Measurements from ENCODE around the gene DNALI1. TPM values are rescaled to one million over a fixed set of nuclear protein-coding genes. Genes with fewer than 3 reads are reported as not detected.

Gene DNALI1
- total and polyA plus RNA-seq, 10 of the 15 experiments (the other 5 are each of a cell fraction or from before 2014, with no cell fraction given): 0.03 to 0.13 (median 0.05) TPM; not detected in 7

DNA sequence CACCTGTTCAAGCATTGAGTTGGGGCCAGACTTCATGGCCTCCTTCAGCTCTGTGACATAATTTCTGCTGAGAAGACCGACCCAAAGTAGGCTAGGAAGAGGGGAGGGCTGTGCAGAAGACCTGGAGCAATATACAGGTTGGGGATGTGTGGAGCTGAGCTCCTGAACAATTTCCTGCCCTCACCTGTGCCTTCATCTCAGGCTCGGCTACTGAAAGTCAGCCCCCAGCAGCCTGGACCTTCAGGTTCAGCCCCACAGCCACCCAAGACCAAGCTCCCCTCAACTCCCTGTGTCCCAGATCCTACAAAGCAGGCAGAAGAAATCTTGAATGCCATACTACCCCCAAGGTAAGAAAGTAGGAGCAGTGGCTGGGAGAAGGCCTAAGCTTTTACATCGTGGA is 662 bp downstream of the DNALI1 start (continued):
- TF ChIP-seq MEF2B (IDR thresholded peaks at IDR 0.05; ENCODE audit: partially characterized antibody, poor library complexity, severe bottlenecking) (no peak), TAF1 (IDR thresholded peaks at IDR 0.05; ENCODE audit: borderline replicate concordance, low read depth, low read length) (no peak), ASH2L (IDR thresholded peaks at IDR 0.05; ENCODE audit: borderline replicate concordance, low read depth) (no peak), FOXM1 (IDR thresholded peaks at IDR 0.05; ENCODE audit: low read depth, low read length) (no peak)
- TF ChIP-seq, protein P1, sequence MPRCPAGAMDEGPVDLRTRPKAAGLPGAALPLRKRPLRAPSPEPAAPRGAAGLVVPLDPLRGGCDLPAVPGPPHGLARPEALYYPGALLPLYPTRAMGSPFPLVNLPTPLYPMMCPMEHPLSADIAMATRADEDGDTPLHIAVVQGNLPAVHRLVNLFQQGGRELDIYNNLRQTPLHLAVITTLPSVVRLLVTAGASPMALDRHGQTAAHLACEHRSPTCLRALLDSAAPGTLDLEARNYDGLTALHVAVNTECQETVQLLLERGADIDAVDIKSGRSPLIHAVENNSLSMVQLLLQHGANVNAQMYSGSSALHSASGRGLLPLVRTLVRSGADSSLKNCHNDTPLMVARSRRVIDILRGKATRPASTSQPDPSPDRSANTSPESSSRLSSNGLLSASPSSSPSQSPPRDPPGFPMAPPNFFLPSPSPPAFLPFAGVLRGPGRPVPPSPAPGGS (IDR thresholded peaks at IDR 0.05; ENCODE audit: borderline replicate concordance, insufficient read depth, low read depth, low read length, poor library complexity, severe bottlenecking): no peak
- TF ChIP-seq, protein P2, sequence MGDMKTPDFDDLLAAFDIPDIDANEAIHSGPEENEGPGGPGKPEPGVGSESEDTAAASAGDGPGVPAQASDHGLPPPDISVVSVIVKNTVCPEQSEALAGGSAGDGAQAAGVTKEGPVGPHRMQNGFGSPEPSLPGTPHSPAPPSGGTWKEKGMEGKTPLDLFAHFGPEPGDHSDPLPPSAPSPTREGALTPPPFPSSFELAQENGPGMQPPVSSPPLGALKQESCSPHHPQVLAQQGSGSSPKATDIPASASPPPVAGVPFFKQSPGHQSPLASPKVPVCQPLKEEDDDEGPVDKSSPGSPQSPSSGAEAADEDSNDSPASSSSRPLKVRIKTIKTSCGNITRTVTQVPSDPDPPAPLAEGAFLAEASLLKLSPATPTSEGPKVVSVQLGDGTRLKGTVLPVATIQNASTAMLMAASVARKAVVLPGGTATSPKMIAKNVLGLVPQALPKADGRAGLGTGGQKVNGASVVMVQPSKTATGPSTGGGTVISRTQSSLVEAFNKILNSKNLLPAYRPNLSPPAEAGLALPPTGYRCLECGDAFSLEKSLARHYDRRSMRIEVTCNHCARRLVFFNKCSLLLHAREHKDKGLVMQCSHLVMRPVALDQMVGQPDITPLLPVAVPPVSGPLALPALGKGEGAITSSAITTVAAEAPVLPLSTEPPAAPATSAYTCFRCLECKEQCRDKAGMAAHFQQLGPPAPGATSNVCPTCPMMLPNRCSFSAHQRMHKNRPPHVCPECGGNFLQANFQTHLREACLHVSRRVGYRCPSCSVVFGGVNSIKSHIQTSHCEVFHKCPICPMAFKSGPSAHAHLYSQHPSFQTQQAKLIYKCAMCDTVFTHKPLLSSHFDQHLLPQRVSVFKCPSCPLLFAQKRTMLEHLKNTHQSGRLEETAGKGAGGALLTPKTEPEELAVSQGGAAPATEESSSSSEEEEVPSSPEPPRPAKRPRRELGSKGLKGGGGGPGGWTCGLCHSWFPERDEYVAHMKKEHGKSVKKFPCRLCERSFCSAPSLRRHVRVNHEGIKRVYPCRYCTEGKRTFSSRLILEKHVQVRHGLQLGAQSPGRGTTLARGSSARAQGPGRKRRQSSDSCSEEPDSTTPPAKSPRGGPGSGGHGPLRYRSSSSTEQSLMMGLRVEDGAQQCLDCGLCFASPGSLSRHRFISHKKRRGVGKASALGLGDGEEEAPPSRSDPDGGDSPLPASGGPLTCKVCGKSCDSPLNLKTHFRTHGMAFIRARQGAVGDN (IDR thresholded peaks at IDR 0.05): no peak

DNA sequence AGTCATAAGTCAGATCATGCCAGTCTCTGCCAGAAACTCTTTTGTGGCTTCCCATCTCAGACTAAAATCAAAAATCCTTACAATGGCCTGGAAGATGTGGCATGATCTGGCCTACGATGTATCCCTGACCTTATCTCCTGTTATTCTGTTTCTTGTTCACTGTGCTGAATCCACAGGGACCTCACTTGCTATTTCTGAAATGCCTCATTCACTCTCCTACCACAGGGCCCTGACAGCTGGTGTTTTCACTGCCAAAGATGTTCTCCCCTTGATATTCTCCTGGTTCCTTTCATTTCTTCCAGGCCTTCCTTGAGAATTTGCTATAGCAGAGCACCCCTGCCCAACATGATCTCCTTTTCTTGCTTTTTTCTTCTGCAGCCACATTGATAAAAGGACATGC is 1.7 kb downstream of the DNALI1 start:
- WGBS (ENCODE audit: insufficient coverage, insufficient replicate concordance, low lambda C conversion rate, missing lambda C conversion rate): 5% methylated on average over 1 of the region's 1 CpG
- Histone ChIP-seq H3K4me1 (ENCODE audit: control insufficient read depth, insufficient read depth, low read length) (0 out of 2 replicates have a peak, but pooled peaks cover 2% of the 10 kb centered on the region), H3K27ac (ENCODE audit: control insufficient read depth, insufficient read depth) (no peak overlapping the region), H3K4me3 (no peak overlapping the region), H3K4me2 (ENCODE audit: control insufficient read depth, insufficient read depth) (no peak overlapping the region), H3K36me3 (ENCODE audit: control insufficient read depth in 2 of 2, insufficient read depth in 2 of 2, low read length in 1 of 2) (no peaks in the 10 kb centered on the region; a peak in 2 of 4 replicates), H3K9me3 (replicated peaks; ENCODE audit: control insufficient read depth, insufficient read depth, low read length) (peaks cover 2% of the 10 kb centered on the region; the same call in 1 of the 3 replicates), H4K20me1 (ENCODE audit: control insufficient read depth, insufficient read depth) (no peaks in the 10 kb centered on the region), H3K27me3 (replicated peaks in 1 of 2; ENCODE audit: control insufficient read depth in 2 of 2, insufficient read depth in 2 of 2, low read length in 1 of 2) (no peaks in the 10 kb centered on the region), H3K9ac (ENCODE audit: control insufficient read depth, insufficient read depth, low read length) (no peak overlapping the region), H3K79me2 (ENCODE audit: control insufficient read depth, insufficient read depth, low read length) (peaks cover 7% of the 10 kb centered on the region), H2AFZ (ENCODE audit: control insufficient read depth, low read depth, low read length) (no peak overlapping the region)
- ChIA-PET SMC1A (ENCODE audit: uncharacterized antibody, unreplicated experiment) (no interaction called here), POLR2A (no interaction called here), RAD21 (ENCODE audit: unreplicated experiment) (no interaction called here), CTCF (interaction anchor here (2.9 kb wide), 1 partner anchor 123 kb away, joined by 11 read pairs; no protein-coding TSS in a partner anchor)
- no TSS peak for BruUV-seq (replicated peaks)
- ATAC-seq (no peak), DNase-seq (ENCODE audit: low read depth, low spot score) (no peak), FAIRE-seq (no peak)
- intact Hi-C loops (cut with micrococcal nuclease; ENCODE audit: unreplicated experiment) (no loop called here), in situ Hi-C loops (cut with MboI) (loop anchor here (5.0 kb wide), 1 partner anchor 124 kb away; no protein-coding TSS in a partner anchor)
- TF ChIP-seq ZSCAN29 (IDR thresholded peaks at IDR 0.05) (no peak), SP1 (IDR thresholded peaks at IDR 0.05; ENCODE audit: low read depth, low read length) (no peak), CHD2 (IDR thresholded peaks at IDR 0.05; ENCODE audit: borderline replicate concordance, low read depth, low read length) (no peak), HCFC1 (IDR thresholded peaks at IDR 0.05; ENCODE audit: low read length) (no peak), SMAD1 (IDR thresholded peaks at IDR 0.05; ENCODE audit: low read depth, partially characterized antibody) (no peak), CEBPB (IDR thresholded peaks at IDR 0.05; ENCODE audit: borderline replicate concordance in 1 of 2, low read depth in 2 of 2, low read length in 2 of 2) (no peak)
- TF ChIP-seq, protein P3, sequence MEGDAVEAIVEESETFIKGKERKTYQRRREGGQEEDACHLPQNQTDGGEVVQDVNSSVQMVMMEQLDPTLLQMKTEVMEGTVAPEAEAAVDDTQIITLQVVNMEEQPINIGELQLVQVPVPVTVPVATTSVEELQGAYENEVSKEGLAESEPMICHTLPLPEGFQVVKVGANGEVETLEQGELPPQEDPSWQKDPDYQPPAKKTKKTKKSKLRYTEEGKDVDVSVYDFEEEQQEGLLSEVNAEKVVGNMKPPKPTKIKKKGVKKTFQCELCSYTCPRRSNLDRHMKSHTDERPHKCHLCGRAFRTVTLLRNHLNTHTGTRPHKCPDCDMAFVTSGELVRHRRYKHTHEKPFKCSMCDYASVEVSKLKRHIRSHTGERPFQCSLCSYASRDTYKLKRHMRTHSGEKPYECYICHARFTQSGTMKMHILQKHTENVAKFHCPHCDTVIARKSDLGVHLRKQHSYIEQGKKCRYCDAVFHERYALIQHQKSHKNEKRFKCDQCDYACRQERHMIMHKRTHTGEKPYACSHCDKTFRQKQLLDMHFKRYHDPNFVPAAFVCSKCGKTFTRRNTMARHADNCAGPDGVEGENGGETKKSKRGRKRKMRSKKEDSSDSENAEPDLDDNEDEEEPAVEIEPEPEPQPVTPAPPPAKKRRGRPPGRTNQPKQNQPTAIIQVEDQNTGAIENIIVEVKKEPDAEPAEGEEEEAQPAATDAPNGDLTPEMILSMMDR (IDR thresholded peaks at IDR 0.05 in 2 of 3, conservative IDR thresholded peaks at IDR 0.05 in 1 of 3; ENCODE audit: control insufficient read depth in 2 of 3, extremely low read depth in 1 of 3, insufficient read depth in 1 of 3, low read depth in 3 of 3, low read length in 3 of 3): no peak
- TF ChIP-seq, protein P4, sequence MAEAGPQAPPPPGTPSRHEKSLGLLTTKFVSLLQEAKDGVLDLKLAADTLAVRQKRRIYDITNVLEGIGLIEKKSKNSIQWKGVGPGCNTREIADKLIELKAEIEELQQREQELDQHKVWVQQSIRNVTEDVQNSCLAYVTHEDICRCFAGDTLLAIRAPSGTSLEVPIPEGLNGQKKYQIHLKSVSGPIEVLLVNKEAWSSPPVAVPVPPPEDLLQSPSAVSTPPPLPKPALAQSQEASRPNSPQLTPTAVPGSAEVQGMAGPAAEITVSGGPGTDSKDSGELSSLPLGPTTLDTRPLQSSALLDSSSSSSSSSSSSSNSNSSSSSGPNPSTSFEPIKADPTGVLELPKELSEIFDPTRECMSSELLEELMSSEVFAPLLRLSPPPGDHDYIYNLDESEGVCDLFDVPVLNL (IDR thresholded peaks at IDR 0.05; ENCODE audit: low read depth, low read length): no peak
